Neural crest cell (in vitro differentiated cells): ENCODE results near the gene N4BP2. TPM values are rescaled to one million over a fixed set of nuclear protein-coding genes. Genes with fewer than 3 reads are reported as not detected.

Experiments used
- DNase-seq: peaks from one replicate; pipeline ENCODE4 v3.0.0; 2021; ENCODE audit warnings: low read depth, mixed read lengths, low spot score
- H3K27ac Mint-ChIP-seq: one replicate; pipeline ENCODE4 v1.8.0; 2021; ENCODE audit warnings: mild to moderate bottlenecking, mixed read lengths; ENCODE audit not compliant: unreplicated experiment
- H3K27me3 Mint-ChIP-seq: 2 replicates; pipeline ENCODE4 v1.8.0; 2021; ENCODE audit warnings: low read depth, mild to moderate bottlenecking, mixed read lengths
- H3K36me3 Mint-ChIP-seq: 2 replicates; pipeline ENCODE4 v1.8.0; 2021; ENCODE audit warnings: low read depth, mild to moderate bottlenecking, mixed read lengths
- H3K4me1 Mint-ChIP-seq: 2 replicates; pipeline ENCODE4 v1.8.0; 2021; ENCODE audit warnings: mixed read lengths
- H3K4me3 Mint-ChIP-seq: one replicate; pipeline ENCODE4 v1.8.0; 2021; ENCODE audit warnings: mild to moderate bottlenecking, mixed read lengths
- H3K9me3 Mint-ChIP-seq: 2 replicates; pipeline ENCODE4 v1.8.0; 2021; ENCODE audit warnings: mixed read lengths
- total RNA-seq: library from RNA; stranded (reverse); gene quantifications from 2 replicates; pipeline ENCODE4 v1.2.1, GENCODE V29; 2021
- TF ChIP-seq, protein P1 (sequence below): fragments of 200-600 bp; sonication (generic); conservative IDR thresholded peaks from 2 replicates; pipeline ENCODE4 v1.5.0; 2021; ENCODE audit warnings: antibody characterized with exemption, mild to moderate bottlenecking

The N4BP2 gene
- total RNA-seq, 1 donor from 2014 or later: 25.2 TPM

- H3K4me1 Mint-ChIP-seq: peaks cover 9% of the 10 kb centered on the region
- H3K36me3 Mint-ChIP-seq: peaks cover 4% of the 10 kb centered on the region
- H3K9me3 Mint-ChIP-seq: no peaks in the 10 kb centered on the region
- no peak overlapping the region for H3K4me3 Mint-ChIP-seq
- TF ChIP-seq, protein P1, sequence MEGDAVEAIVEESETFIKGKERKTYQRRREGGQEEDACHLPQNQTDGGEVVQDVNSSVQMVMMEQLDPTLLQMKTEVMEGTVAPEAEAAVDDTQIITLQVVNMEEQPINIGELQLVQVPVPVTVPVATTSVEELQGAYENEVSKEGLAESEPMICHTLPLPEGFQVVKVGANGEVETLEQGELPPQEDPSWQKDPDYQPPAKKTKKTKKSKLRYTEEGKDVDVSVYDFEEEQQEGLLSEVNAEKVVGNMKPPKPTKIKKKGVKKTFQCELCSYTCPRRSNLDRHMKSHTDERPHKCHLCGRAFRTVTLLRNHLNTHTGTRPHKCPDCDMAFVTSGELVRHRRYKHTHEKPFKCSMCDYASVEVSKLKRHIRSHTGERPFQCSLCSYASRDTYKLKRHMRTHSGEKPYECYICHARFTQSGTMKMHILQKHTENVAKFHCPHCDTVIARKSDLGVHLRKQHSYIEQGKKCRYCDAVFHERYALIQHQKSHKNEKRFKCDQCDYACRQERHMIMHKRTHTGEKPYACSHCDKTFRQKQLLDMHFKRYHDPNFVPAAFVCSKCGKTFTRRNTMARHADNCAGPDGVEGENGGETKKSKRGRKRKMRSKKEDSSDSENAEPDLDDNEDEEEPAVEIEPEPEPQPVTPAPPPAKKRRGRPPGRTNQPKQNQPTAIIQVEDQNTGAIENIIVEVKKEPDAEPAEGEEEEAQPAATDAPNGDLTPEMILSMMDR: no peak
- DNase-seq: no peak
- no peak overlapping the region for H3K27ac Mint-ChIP-seq
- H3K27me3 Mint-ChIP-seq: no peaks in the 10 kb centered on the region
These were observed 116.8 kb downstream of the N4BP2 start for GRCh38 chr4:40173470-40173875.

DNA sequence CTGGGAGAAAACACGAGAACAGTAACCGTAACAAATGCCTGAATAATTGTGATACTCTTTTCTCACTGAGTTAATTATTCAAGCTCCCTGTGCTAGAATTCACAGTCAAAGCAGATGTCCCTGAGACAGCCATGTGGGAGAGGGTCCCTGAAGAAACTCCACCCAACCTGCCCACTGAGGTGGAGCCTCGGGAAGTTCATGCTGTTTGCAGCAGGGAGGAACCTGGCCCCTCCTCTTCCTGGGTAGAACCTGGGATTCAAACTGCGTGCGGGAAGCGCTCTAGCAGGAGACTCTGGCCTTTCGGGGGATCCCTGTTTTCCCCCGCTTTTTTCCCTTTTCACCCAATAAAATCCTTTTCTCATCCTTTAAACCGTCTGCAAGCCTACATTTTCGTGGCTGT, 120.0 kb downstream of the N4BP2 start:
- H3K4me3 Mint-ChIP-seq: no peak overlapping the region
- no peaks in the 10 kb centered on the region for H3K9me3 Mint-ChIP-seq
- TF ChIP-seq, protein P1: no peak
- H3K27me3 Mint-ChIP-seq: no peaks in the 10 kb centered on the region
- no peak overlapping the region for H3K27ac Mint-ChIP-seq
- no peak for DNase-seq
- H3K4me1 Mint-ChIP-seq: peaks cover 13% of the 10 kb centered on the region
- no peaks in the 10 kb centered on the region for H3K36me3 Mint-ChIP-seq

GRCh38 chr4:40177591-40177990, 120.9 kb downstream of the N4BP2 start:
- DNase-seq: no peak
- Mint-ChIP-seq H3K4me3 (no peak overlapping the region), H3K27me3 (no peaks in the 10 kb centered on the region), H3K4me1 (peaks cover 13% of the 10 kb centered on the region), H3K36me3 (no peaks in the 10 kb centered on the region), H3K27ac (peak overlapping the region; percentile 44), H3K9me3 (no peaks in the 10 kb centered on the region)
- TF ChIP-seq, protein P1: no peak

DNA sequence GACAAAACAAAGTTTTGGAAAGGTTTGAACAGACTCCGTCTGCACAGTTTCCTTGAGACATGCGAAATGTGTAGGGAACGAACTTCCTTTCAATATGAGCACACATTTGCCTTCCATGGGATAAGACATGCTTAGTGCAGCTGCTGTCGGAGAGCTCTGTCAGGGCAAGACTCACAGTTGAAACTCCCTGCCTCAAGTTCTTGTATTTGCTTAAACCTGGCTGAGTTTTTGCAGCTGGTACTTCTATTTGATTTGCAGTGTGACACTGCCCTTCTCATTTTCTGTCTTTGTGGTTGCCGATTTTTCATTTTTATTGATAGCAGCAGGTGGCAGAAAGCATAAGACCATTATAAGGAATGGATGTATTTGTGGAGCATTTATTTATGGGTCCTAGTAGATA, 122.0 kb downstream of the N4BP2 start:
- no peak for DNase-seq
- no peak overlapping the region for H3K4me3 Mint-ChIP-seq
- H3K9me3 Mint-ChIP-seq: no peaks in the 10 kb centered on the region
- H3K27ac Mint-ChIP-seq: no peak overlapping the region
- H3K36me3 Mint-ChIP-seq: no peaks in the 10 kb centered on the region
- peaks cover 13% of the 10 kb centered on the region for H3K4me1 Mint-ChIP-seq
- H3K27me3 Mint-ChIP-seq: no peaks in the 10 kb centered on the region
- TF ChIP-seq, protein P1: no peak

GRCh38 chr4:40179360-40179759, 122.7 kb downstream of the N4BP2 start:
- Mint-ChIP-seq H3K4me1 (peaks cover 13% of the 10 kb centered on the region), H3K9me3 (no peaks in the 10 kb centered on the region), H3K27me3 (no peaks in the 10 kb centered on the region), H3K27ac (no peak overlapping the region), H3K4me3 (no peak overlapping the region), H3K36me3 (no peaks in the 10 kb centered on the region)
- no peak for DNase-seq
- TF ChIP-seq, protein P1: no peak

GRCh38 chr4:40180356-40180755, 123.7 kb downstream of the N4BP2 start:
- Mint-ChIP-seq H3K36me3 (no peaks in the 10 kb centered on the region), H3K27me3 (no peaks in the 10 kb centered on the region), H3K27ac (no peak overlapping the region), H3K4me3 (no peak overlapping the region), H3K4me1 (peaks cover 13% of the 10 kb centered on the region), H3K9me3 (no peaks in the 10 kb centered on the region)
- DNase-seq: no peak
- TF ChIP-seq, protein P1: no peak
